Retinal pigment epithelial cell (primary cell): ENCODE results near the gene ZNF516.
A peak's percentile ranks its signal among the peaks of the same experiment; 100 is the strongest.
"Not testable (repeated sequence)": the region's sequence is repeated elsewhere in the genome, so short reads cannot be mapped to it uniquely, and the experiment has no call there.

Experiments
- DNase-seq: peaks from one replicate; pipeline ENCODE4 v3.0.0-alpha.2; 2010; ENCODE audit warnings: low read depth
- H3K4me3 ChIP-seq: 2 replicates; pipeline ENCODE4 v1.5.1; 2011; ENCODE audit warnings: mild to moderate bottlenecking, low read length, control low read depth, moderate library complexity
- TF ChIP-seq, protein P1 (sequence below): conservative IDR thresholded peaks from 2 replicates; pipeline ENCODE4 v1.5.1; 2011; ENCODE audit warnings: low read depth, low read length, control low read depth, inconsistent platforms

The ZNF516 gene, protein sequence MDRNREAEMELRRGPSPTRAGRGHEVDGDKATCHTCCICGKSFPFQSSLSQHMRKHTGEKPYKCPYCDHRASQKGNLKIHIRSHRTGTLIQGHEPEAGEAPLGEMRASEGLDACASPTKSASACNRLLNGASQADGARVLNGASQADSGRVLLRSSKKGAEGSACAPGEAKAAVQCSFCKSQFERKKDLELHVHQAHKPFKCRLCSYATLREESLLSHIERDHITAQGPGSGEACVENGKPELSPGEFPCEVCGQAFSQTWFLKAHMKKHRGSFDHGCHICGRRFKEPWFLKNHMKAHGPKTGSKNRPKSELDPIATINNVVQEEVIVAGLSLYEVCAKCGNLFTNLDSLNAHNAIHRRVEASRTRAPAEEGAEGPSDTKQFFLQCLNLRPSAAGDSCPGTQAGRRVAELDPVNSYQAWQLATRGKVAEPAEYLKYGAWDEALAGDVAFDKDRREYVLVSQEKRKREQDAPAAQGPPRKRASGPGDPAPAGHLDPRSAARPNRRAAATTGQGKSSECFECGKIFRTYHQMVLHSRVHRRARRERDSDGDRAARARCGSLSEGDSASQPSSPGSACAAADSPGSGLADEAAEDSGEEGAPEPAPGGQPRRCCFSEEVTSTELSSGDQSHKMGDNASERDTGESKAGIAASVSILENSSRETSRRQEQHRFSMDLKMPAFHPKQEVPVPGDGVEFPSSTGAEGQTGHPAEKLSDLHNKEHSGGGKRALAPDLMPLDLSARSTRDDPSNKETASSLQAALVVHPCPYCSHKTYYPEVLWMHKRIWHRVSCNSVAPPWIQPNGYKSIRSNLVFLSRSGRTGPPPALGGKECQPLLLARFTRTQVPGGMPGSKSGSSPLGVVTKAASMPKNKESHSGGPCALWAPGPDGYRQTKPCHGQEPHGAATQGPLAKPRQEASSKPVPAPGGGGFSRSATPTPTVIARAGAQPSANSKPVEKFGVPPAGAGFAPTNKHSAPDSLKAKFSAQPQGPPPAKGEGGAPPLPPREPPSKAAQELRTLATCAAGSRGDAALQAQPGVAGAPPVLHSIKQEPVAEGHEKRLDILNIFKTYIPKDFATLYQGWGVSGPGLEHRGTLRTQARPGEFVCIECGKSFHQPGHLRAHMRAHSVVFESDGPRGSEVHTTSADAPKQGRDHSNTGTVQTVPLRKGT

GRCh38 chr18:76495006-76495370 lies at the start of gene ZNF516:
Gene ZNF516 (minus strand): TSS chr18:76495242. CDS start chr18:76443054, 52,188 bp downstream.
- TF ChIP-seq, protein P1, sequence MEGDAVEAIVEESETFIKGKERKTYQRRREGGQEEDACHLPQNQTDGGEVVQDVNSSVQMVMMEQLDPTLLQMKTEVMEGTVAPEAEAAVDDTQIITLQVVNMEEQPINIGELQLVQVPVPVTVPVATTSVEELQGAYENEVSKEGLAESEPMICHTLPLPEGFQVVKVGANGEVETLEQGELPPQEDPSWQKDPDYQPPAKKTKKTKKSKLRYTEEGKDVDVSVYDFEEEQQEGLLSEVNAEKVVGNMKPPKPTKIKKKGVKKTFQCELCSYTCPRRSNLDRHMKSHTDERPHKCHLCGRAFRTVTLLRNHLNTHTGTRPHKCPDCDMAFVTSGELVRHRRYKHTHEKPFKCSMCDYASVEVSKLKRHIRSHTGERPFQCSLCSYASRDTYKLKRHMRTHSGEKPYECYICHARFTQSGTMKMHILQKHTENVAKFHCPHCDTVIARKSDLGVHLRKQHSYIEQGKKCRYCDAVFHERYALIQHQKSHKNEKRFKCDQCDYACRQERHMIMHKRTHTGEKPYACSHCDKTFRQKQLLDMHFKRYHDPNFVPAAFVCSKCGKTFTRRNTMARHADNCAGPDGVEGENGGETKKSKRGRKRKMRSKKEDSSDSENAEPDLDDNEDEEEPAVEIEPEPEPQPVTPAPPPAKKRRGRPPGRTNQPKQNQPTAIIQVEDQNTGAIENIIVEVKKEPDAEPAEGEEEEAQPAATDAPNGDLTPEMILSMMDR, result no peak
- peak within 1 kb of the TSS; percentile 89 for H3K4me3 ChIP-seq
- DNase-seq, result no peak

GRCh38 chr18:76538846-76539245 lies 43.8 kb upstream of the ZNF516 start:
- H3K4me3 ChIP-seq, result no peak overlapping the region
- no peak for DNase-seq
- TF ChIP-seq, protein P1, result no peak

- DNase-seq, result no peak
- TF ChIP-seq, protein P1, result no peak
- no peak overlapping the region for H3K4me3 ChIP-seq
Observed at GRCh38 chr18:76537621-76538020, 42.6 kb upstream of the ZNF516 start.

DNA sequence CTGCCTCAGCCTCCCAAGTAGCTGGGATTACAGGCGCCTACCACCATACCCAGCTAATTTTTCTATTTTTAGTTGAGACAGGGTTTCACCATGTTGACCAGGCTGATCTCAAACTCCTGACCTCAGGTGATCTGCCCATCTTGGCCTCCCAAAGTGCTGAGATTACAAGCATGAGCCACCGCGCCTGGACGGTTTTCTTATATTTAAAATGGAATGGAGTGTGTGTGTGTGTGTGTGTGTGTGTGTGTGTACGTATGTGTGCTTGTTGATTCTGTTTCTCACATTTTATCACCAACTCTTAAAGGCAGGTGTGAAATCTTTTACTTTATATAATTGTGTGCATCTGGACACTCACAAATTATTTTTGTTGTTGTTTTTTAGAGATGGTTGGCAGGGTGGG lies 41.6 kb upstream of the ZNF516 start:
- DNase-seq, H3K4me3 ChIP-seq: not testable (repeated sequence)

GRCh38 chr18:76532875-76533274 lies 37.8 kb upstream of the ZNF516 start:
- TF ChIP-seq, protein P1, result no peak
- no peak overlapping the region for H3K4me3 ChIP-seq
- DNase-seq, result no peak

- TF ChIP-seq, protein P1, result no peak
- no peak for DNase-seq
- no peak overlapping the region for H3K4me3 ChIP-seq
Observed at GRCh38 chr18:76530846-76531245, 35.8 kb upstream of the ZNF516 start.

GRCh38 chr18:76530391-76530790 lies 35.3 kb upstream of the ZNF516 start:
- TF ChIP-seq, protein P1, result no peak
- no peak for DNase-seq
- no peak overlapping the region for H3K4me3 ChIP-seq
